DMS153 treated with DMSO at 0.1 percent for 48 hours (cell line): Measurements from ENCODE around the gene SHPK.

Source experiments
- DNase-seq: peaks from one replicate; lab custom pipeline; 2025; ENCODE audit not compliant: unreplicated experiment; lab: John Stamatoyannopoulos, UW

Gene SHPK, protein sequence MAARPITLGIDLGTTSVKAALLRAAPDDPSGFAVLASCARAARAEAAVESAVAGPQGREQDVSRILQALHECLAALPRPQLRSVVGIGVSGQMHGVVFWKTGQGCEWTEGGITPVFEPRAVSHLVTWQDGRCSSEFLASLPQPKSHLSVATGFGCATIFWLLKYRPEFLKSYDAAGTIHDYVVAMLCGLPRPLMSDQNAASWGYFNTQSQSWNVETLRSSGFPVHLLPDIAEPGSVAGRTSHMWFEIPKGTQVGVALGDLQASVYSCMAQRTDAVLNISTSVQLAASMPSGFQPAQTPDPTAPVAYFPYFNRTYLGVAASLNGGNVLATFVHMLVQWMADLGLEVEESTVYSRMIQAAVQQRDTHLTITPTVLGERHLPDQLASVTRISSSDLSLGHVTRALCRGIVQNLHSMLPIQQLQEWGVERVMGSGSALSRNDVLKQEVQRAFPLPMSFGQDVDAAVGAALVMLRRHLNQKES

DNA sequence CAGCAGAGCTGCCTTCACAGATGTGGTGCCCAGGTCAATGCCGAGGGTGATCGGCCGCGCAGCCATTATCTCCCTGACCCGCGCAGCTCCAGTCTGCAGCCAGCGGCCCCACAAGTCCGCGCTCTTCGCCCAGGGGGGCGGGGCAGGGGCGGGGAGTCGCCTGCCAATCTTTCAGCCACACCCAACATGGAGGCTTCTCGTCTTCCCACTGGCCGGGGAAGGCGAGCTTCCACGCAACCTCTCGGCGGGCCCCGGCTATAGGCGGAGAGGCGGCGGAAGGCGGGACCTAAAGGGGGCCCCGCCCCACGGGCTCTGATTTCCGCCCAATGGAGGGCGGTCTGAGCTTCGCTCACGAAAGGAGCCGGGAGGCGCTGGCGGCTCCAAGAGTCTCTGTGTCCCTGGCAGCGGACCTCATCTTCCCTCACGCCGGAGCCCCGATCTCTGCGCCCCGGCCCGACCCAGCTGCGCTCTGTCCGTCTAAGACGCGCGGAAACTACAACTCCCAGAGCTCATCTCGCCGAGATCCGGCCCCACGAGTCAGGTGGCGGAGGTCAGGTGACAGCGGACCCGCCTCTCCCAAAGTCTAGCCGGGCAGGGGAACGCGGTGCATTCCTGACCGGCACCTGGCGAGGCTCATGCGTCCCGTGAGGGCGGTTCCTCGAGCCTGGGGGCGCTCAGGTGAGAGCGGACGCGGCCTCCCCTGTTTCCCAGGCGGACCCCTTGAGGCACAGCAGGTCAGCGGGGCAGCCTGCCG is at the start of gene SHPK, which contains the start of gene CTNS:
Gene SHPK, minus strand, starts transcription at position 97 of the 754 bp plus-strand sequence. Its CDS starts 31 bp downstream, at position 66.
Gene CTNS, plus strand, starts transcription at position 607 of the 754 bp plus-strand sequence. CDS start 3,447 bp downstream, outside the sequence.
- DNase-seq, result peak; percentile 70

DNA sequence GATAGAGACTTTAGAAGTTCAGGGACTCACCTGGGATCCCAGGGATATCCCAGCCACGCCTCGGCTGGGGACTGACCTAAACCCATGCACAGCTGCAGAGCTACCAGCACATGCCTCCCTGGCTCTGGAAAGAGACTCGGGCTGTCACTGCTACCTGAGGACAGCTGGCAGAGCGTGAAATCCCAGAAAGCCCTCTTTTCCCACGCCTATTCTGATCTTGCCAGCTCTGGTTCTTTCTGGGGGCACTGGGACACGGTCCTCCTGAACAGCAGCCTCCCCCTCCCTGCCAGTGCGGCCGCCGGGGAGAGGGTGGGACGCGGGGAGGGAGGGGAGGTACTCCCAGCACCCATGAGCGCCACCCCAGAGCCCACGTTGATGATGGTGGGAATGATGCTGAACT is 49.1 kb upstream of the SHPK start:
- DNase-seq, result no peak

DNA sequence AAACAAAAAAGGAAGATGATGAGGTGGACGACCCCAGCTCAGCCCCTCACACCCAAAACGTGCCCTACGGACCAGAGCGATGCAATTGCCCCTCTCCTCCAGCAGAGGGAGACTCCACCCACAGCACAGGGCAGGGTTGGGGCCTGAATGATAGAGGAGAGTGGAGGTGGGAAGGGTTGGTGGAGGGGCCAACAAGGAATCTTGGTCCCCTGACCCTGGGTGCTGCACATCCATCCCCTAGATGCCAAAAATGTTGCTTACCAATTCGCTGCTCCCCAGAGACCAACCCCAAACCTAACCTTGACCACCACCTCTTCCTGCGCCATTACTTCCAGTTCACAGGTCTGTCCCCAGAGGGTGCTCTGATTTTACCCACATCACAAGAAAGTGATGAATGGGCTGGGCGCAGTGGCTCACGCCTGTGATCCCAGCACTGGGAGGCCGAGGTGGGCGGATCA is 47.0 kb upstream of the SHPK start:
- no peak for DNase-seq

DNA sequence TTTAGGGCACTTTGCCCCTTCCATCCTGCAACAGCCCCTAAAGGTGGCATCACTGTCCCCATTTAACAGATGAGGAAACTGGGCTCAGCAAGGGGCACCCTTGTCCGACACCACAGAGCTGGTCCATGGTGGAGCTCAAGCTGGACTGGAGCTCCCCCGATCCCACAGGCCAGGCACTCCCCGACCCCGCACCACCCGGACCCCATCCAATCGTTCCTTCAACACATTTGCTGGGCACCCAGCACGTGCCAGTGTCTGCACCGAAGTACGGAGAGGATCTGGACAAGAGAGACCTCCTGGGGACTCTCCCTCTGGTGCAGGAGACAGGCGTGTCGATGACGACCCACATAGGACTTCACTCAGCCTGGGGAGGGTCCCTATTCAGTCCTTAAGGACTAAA is 46.0 kb upstream of the SHPK start:
- no peak for DNase-seq

DNA sequence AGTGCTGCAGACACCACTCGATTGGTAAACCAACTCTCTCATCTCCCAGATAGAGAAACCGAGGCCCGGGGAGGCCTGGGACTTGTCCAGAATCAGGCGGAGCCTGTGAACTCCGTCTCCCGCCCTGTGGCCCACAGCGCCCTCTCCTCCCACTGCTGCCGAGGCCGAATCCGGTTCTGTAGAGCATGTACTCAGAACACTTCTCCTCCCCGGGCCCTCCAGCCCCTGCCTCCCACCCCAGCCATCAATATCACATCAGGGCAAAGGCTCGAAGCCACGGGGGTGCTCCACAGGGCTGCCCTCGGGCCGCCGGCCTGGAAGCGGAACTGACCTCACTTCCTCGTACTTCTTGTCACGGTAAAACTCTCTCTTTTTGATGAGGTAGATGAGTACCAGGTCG is 45.5 kb upstream of the SHPK start:
- DNase-seq, result no peak

DNA sequence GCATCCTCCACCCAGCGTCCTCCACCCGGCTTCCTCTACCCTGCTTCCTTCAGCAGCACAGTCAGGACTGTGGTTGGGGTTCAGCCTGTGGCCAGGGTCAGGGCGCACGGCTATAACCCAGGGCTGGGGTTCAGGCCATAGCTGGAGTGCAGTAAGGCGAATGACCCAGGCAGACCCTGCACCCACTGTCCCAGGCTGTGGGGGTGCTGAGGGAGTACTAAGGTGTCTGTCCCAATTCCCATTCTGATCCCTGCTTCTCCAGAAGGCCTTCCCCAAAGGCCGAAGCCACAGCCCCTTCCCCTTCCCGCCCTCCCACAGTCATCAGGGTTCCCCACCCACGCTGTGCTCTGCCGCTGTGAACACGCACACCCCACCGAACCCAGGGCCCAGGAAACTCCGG is 45.0 kb upstream of the SHPK start:
- DNase-seq, result no peak

DNA sequence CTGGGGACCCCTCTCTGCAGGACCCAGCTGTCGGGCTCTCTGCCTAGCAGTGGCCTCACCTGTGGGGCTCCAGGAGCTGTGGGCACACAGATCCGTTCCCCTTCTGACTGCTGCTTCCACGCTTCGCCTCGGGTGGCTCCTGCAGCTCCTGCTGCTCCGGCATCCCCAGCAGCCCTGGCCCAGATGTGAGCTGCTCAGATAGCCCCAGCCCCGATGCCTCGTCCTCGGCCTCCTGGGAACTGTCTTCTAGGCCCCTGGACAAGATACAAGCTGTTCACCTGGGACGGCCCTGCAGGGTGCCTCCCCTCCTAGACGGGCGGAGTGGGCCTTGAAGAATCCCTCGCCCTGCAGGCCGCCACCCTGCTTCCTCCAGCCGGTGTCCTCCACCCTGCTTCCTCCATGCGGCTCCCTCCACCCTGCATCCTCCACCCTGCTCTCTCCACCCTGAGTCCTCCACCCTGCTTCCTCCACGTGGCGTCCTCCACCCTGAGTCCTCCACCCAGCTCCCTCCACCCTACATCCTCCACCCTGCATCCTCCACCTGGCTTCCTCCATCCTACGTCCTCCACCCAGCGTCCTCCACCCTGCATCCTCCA is 43.6 kb upstream of the SHPK start:
- DNase-seq, result no peak

DNA sequence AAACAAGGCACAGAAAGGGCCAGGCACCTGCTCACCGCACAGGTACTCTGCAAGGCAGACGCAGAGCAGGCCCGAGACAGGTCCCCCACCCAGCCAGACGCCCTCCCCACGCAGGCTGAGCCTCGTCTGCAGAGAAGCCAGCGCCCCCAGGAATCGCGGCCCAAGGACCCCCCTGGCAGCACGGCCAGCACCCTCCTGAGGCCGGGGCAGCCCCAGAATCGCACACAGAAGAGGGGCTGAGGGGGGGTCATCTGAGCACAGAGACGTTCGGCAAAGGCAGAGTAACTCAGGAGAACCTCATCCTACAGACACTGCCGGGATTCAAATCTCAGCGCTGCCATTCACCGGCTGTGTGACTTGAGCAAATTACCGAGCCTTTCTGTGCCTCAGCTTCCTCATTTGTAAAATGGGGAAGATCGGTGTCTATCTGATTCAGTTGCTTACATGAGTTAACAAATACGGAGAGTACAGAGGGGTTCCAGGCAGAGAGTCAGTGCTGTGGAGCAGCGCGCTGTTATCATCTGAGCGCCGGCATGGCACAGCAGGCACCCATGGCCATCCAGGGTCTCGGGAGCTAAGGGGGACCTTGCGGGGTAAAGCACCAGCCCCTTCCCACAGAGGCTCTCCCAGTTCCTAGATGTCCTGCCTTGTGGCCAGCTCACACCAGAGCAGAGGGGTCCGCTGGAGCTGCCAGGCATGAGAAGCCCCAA is 42.9 kb upstream of the SHPK start:
- no peak for DNase-seq

DNA sequence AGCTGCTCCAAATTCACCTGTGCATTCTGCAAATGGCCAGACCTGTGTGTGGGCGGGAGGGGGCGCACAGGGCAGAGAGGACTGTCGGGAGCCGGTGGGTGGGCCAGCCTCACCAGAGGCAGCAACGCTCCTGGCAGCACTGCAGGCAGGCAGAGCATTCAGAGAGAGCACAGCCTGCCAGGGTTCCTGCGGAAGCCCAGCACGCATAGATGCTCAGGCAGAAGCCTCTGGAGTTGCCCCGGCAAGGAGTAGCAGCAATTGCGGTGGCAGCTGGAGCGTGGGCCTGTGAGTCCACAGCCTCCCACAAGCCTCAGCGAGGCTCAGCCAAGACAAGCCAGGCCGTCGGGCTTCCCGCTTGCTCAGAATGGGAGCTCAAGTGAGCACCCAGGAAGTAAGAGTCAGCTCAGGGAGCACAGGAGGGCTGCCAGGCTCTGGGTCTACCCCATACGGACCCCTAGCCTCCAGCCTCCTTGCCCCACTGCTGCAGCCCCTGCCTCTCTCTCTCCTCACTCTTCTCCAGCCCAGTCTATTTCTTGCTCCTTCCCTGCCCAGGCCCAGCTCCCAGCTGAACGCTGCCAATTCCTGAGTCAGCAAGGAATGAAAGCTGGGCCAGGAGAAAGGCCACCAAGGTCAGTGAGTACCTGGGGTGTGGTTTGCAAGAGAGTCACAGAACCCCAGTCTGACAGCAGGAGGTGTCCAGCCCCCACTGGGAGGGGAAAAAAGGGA is 42.2 kb upstream of the SHPK start:
- no peak for DNase-seq

DNA sequence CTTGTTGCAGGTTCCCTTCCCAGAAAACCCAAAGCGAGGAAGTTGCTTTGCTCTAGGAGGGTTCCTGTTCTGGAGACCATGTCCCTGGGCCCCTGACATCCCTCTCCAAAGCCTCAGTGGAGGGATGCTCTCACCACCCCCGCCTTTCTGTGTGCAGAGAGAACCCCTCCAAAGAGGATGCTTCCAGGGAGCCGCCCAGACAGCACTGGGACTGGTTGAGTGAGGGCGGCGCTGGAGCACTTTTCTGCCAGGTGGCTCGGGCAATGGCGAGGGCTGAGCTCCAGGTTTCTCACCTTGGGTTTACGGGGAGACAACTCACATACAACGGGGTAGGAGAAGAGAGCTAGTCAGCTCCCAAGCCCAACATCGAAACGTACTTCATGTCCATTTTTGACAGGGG is 39.8 kb upstream of the SHPK start:
- DNase-seq, result no peak

DNA sequence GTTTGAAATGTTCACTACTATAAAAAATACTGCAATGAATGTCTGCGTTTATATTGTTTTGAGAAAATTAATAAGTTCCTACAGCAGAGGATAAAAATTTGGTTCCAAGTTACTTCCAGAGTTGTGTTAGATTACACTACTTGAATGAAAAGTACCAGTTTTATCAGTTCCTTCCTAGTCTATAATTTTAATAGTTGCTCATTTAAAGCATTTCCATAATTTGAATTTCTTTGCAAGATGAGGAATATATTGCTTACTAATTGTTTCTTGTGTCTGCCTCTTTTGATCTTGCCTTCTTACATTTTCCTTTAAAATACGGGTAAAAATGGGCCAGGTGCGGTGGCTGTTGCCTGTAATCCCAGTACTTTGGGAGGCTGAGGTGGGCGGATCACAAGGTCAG is 36.5 kb upstream of the SHPK start:
- no peak for DNase-seq

DNA sequence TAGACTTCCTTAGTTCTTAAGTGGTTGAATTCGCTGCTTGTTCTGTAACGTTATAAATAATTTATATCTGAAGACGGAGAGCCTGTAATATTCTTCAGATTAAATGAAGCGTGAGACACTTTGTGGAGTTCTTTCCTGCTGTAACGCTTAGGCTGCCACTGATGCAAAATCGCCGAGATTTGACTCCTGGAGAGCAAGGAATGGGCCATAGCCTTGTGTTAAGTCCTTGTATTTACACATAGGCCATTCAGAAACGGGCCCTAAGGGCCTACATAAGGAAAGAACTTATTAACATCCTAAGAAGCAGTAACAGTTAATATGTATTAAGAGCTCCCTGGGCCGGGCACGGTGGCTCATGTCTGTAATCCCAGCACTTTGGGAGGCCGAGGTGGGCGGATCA is 33.5 kb upstream of the SHPK start:
- no peak for DNase-seq

DNA sequence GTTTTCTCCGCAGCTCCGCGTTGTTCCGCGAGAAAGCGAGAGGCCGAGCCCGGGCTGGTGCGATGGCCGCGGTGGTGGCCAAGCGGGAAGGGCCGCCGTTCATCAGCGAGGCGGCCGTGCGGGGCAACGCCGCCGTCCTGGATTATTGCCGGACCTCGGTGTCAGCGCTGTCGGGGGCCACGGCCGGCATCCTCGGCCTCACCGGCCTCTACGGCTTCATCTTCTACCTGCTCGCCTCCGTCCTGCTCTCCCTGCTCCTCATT is 33.0 kb upstream of the SHPK start:
- DNase-seq, result no peak

DNA sequence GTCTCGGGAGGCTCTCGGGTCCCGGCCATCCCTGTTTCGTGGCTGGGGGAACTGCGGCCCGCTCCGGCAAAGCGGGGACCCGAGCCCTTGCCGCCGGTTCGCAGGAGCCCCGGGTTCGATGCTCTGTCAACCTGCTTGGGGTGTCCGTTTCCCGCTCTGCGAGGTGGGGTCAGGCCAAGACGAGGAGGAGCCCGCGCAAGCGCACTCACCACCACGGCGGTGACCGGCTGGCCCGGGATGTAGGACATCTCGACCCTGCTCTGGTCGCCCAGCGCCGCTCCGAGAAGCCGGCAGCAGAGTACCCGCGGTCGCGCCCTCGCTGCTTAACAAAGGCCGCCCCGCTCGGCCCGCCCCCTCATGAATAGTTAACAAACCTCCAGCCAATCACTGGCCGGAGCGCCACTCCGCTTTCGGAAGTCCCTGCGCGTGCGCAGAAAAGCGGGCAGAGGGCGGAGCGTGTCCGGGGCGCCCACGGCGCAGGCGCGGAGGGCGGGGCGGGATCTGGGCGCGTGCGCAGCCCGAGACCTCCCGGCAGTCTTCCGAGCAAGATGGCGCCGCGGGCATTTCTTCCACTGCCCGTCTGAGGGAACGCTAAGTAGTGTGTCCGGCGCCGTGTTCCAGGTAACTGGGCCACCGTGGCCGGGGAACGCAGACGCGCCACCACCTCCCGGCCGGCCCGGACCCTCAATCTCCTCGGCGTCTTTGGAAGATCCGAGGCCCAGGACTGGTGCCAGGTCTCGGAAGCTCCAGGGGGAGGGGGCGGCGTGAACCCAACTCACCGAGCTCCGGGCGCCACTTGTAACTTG is 32.4 kb upstream of the SHPK start, which contains the start of the genes EMC6 and TAX1BP3:
Gene EMC6, plus strand, starts transcription at position 534 of the 806 bp plus-strand sequence. CDS start 335 bp downstream, outside the sequence.
Gene TAX1BP3, minus strand, starts transcription at position 300 of the 806 bp plus-strand sequence. Its CDS starts 52 bp downstream, at position 248.
- DNase-seq, result peak; percentile 64

DNA sequence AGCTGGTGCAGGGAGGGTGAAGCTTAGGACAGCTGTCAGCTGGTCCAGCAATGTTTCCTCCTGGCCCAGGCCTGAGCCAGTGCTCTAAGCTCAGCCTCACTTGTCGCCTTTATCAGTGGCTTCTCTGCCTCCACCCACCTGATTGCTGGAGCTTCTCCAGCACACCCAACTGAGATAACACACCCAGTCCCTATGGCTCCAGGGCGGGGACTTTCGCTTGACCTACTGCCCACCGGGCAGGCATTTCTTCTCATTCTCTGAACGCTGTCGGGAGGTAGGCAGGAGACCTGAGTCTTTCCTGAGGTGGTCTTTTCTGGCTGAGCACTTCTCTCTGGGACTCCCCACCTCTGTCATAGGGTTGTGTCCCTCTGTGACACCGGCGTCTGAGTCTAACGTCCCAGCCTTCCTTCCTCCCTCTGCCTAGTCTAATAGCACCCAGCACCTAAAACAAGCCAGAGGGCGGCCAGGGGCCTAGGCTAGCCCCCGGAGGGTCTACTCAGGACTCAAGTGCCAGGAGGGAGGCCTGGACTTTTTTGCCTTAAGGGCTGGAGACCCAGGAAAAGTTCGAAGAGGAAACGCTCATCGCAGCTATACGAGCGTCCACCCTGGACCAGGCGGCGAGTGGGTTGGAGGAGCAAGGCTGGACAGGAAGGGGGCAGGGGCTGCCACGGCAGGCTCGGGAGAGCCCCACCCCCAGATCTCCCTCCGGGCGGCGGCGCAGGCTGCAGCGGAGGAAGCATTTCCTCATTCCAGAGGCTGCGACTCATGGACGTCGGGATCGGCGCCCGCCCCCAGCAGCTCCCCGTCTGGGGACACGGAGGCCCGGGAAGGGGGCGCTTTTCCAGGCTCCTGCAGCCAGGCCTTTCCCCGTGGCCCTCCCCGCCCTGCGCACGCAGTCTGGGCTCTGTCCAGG is 31.6 kb upstream of the SHPK start:
- no peak for DNase-seq

DNA sequence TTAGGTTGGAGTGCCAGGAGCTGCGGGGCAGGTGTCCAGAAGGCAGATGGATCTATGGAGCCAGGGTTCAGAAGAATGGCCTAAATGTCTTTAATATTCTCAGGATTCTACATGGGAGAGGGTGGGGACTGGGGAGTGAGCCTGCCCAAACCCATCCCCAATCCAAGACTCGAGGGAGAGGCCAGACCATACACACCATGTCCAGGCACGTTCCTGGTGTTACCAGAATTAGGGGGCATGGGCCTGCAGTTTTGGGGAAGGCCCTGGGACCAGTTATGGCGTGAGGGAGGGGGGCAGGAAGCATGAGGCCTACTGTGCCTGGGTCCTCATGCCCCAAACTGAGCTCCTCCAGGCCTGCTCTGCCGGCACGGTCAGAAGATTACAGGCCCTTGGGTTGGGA is 30.5 kb upstream of the SHPK start:
- no peak for DNase-seq

DNA sequence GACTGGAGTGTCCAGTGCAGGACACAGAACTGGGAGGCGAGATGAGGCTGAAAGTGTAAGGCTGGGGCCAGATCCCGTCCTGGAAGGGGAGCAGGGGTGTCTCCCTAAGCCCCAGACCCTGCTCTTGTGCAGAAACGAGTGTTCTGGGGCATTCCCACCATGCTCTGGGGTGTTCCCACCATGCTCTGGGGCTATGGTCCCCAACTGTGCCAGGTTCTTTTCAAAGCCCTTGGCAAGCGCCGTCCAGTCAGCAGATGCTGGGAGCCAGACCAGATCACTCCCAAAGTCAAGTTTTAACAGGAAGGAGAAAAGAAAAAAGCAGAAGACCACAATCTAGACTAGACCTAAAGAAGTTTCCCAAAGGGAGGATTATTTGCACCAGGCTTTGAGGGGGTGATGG is 29.8 kb upstream of the SHPK start:
- DNase-seq, result no peak
